Endodermal cell (in vitro differentiated cells): ENCODE results near the gene MACROD2. TPM values are rescaled to one million over a fixed set of nuclear protein-coding genes. Genes with fewer than 3 reads are reported as not detected.
A peak's percentile ranks its signal among the peaks of the same experiment; 100 is the strongest.

Source experiments
- DNase-seq: peaks from one replicate; pipeline ENCODE4 v3.0.0-alpha.2; 2017
- H3K27ac ChIP-seq: 2 replicates; pipeline ENCODE4 v1.5.1; 2013; ENCODE audit warnings: mild to moderate bottlenecking, low read depth, low read length, moderate library complexity
- H3K27me3 ChIP-seq: 2 replicates; pipeline ENCODE4 v1.6.1; 2013; ENCODE audit warnings: mild to moderate bottlenecking, low read length, moderate library complexity; ENCODE audit not compliant: insufficient read depth, control insufficient read depth, poor library complexity, severe bottlenecking
- H3K36me3 ChIP-seq: 2 replicates; pipeline ENCODE4 v1.7.0; 2013; ENCODE audit warnings: mild to moderate bottlenecking, low read length, moderate library complexity; ENCODE audit not compliant: control insufficient read depth, insufficient read depth
- H3K4me1 ChIP-seq: one replicate; pipeline ENCODE4 v1.7.0; 2013; ENCODE audit warnings: low read length; ENCODE audit not compliant: control insufficient read depth, insufficient read depth
- H3K4me3 ChIP-seq: 2 replicates; pipeline ENCODE4 v1.5.1; 2013; ENCODE audit warnings: mild to moderate bottlenecking, low read length, moderate library complexity
- H3K9ac ChIP-seq: 2 replicates; pipeline ENCODE4 v1.6.1; 2013; ENCODE audit warnings: mild to moderate bottlenecking, low read length, moderate library complexity; ENCODE audit not compliant: poor library complexity, severe bottlenecking; ENCODE audit errors: extremely low read depth
- H3K9me3 ChIP-seq: 2 replicates; pipeline ENCODE4 v1.6.1; 2013; ENCODE audit warnings: mild to moderate bottlenecking, low read length, moderate library complexity; ENCODE audit not compliant: control insufficient read depth
- H3K27ac Mint-ChIP-seq: 2 replicates; pipeline ENCODE4 v1.8.0; 2020; ENCODE audit warnings: mixed read lengths
- H3K27me3 Mint-ChIP-seq: 2 replicates; pipeline ENCODE4 v1.8.0; 2021; ENCODE audit warnings: mild to moderate bottlenecking, mixed read lengths; ENCODE audit not compliant: insufficient read depth
- H3K36me3 Mint-ChIP-seq: 2 replicates; pipeline ENCODE4 v1.8.0; 2020; ENCODE audit warnings: low read depth, mixed read lengths
- H3K4me1 Mint-ChIP-seq: 2 replicates; pipeline ENCODE4 v1.8.0; 2020; ENCODE audit warnings: mixed read lengths
- H3K4me3 Mint-ChIP-seq: 2 replicates; pipeline ENCODE4 v1.8.0; 2020; ENCODE audit warnings: mild to moderate bottlenecking, moderate library complexity, mixed read lengths
- H3K9me3 Mint-ChIP-seq: 2 replicates; pipeline ENCODE4 v1.8.0; 2020; ENCODE audit warnings: mild to moderate bottlenecking, mixed read lengths
- WGBS, 2 experiments: methylation state at CpG; one replicate each; pipeline versions ENCODE4 v1.1.5 to v1.1.7; 2013; ENCODE audit warnings: missing lambda C conversion rate in 2 of 2, mixed read lengths in 1 of 2; ENCODE audit not compliant: insufficient coverage in 1 of 2, insufficient read length in 1 of 2; 5-methylcytosine and 5-hydroxymethylcytosine counted together
- total RNA-seq, 2 donors: library from RNA; stranded (reverse); fragmentation: NEBNext Ultra II Directional in 1 of 2; extraction: Animal tissue kit (Norgen Biotek cat#: 25700) in 1 of 2; gene quantifications; 2 replicates in 1 of 2; 3 replicates in 1 of 2; pipeline ENCODE4 v1.2.1, GENCODE V29; 2021
- TF ChIP-seq, protein P1 (sequence below): fragments of 200-600 bp; sonication (generic); conservative IDR thresholded peaks from 2 replicates; pipeline ENCODE4 v1.5.0; 2021; ENCODE audit warnings: antibody characterized with exemption, mild to moderate bottlenecking

The MACROD2 gene
- total RNA-seq, 2 donors from 2014 or later = 2.3 to 4.8 TPM

DNA sequence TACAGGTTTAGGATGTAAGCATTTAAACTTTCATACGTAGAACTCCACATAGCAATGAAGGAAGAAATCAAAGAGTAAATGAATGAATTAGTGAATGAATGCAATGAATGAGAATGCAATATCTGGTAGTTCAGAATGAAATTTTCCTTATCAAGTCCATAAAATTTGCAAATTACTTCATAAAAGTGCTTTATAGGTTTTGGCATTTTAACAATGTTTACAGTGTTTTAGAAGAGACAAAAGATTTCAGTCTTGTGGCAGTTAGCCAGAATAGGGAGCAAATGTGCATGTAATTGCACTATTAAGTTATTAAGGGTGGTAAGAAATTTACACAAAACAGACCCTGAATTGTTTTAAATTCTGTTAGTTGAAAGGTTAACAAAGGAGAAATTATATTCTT is 1081.5 kb downstream of the MACROD2 start:
- Mint-ChIP-seq H3K27me3 (no peaks in the 10 kb centered on the region), H3K4me1 (peaks cover 5% of the 10 kb centered on the region), H3K4me3 (no peak overlapping the region), H3K27ac (no peak overlapping the region), H3K9me3 (no peaks in the 10 kb centered on the region), H3K36me3 (no peaks in the 10 kb centered on the region)
- Histone ChIP-seq H3K4me1 (no peaks in the 10 kb centered on the region), H3K4me3 (no peak overlapping the region), H3K27ac (no peak overlapping the region), H3K9ac (no peak overlapping the region), H3K36me3 (no peaks in the 10 kb centered on the region), H3K27me3 (no peaks in the 10 kb centered on the region), H3K9me3 (no peaks in the 10 kb centered on the region)
- DNase-seq = no peak
- WGBS, 2 experiments = 100% methylated on average over 1 of the region's 1 CpG; no CpG with 5 or more reads in 1 of the 2 experiments
- TF ChIP-seq, protein P1, sequence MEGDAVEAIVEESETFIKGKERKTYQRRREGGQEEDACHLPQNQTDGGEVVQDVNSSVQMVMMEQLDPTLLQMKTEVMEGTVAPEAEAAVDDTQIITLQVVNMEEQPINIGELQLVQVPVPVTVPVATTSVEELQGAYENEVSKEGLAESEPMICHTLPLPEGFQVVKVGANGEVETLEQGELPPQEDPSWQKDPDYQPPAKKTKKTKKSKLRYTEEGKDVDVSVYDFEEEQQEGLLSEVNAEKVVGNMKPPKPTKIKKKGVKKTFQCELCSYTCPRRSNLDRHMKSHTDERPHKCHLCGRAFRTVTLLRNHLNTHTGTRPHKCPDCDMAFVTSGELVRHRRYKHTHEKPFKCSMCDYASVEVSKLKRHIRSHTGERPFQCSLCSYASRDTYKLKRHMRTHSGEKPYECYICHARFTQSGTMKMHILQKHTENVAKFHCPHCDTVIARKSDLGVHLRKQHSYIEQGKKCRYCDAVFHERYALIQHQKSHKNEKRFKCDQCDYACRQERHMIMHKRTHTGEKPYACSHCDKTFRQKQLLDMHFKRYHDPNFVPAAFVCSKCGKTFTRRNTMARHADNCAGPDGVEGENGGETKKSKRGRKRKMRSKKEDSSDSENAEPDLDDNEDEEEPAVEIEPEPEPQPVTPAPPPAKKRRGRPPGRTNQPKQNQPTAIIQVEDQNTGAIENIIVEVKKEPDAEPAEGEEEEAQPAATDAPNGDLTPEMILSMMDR = no peak

DNA sequence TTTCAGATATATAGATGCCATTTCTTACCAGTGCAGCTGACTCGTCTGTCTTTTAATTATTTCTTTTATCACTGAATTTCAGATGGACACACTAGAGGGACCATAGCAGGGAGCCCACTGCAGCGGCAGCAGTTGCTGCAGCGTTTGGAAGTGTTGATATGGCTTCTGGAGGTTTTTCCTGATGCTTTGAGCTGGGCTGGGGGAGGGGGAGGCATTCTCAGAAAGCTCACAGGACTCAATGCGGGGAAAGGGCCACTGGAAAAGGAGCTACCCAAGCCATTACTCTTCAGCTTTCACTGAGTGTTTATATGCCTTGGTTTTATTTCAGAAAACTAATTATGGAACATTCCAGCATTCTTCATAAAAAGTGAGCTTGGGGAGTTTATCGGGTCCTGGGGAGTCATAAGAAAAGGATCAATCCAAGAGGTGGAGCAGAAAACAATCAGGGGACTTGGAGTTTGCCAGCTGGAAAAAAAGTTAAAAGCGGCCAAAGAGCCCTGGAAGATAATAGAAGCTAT is 1082.5 kb downstream of the MACROD2 start:
- H3K9ac ChIP-seq = no peak overlapping the region
- peaks cover 5% of the 10 kb centered on the region for H3K4me1 Mint-ChIP-seq
- TF ChIP-seq, protein P1 = no peak
- no peak overlapping the region for H3K27ac ChIP-seq
- no peaks in the 10 kb centered on the region for H3K27me3 Mint-ChIP-seq
- peak; percentile 49 for DNase-seq
- no peaks in the 10 kb centered on the region for H3K27me3 ChIP-seq
- no peaks in the 10 kb centered on the region for H3K4me1 ChIP-seq
- no peak overlapping the region for H3K27ac Mint-ChIP-seq
- H3K9me3 Mint-ChIP-seq = no peaks in the 10 kb centered on the region
- WGBS, 2 experiments = 49 to 77% methylated on average over 2 to 6 of the region's 6 CpGs
- no peak overlapping the region for H3K4me3 ChIP-seq
- H3K36me3 Mint-ChIP-seq = no peaks in the 10 kb centered on the region
- H3K9me3 ChIP-seq = no peaks in the 10 kb centered on the region
- H3K36me3 ChIP-seq = no peaks in the 10 kb centered on the region
- no peak overlapping the region for H3K4me3 Mint-ChIP-seq

DNA sequence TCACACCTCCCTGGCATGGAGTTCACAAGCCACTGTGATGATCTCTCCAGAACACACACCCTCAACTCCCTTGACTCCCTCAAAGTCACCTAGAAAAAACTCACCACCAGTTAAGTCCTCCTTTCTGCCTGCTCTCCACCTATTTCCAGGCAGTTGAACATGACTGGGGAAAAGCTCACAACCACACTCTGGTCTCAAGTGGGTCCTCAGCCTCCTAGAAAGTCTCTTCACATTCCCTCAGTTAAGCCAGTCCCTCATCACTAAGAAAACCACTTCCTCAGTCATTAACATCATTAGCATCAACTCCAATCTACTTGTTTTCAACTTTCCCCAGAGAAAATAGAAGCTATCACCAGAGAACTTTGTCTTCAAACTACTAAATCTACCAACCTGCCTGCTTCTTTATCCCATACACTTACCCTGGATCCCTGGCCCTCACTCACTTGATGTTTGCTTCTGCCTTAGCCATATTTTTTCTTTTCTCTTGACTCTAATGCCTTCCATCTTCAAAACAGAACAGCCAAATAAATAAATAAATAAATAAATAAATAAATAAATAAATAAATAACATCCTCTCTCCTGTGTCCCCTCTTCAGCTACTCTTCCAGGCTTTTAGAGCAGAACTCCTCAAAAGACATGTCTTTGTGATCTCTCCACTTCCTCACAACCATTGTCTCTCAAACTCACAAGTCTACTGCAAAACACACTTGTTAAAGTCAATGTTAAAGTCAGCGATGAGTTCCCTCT is 1084.5 kb downstream of the MACROD2 start:
- H3K36me3 Mint-ChIP-seq = no peaks in the 10 kb centered on the region
- Histone ChIP-seq H3K27ac (no peak overlapping the region), H3K27me3 (no peaks in the 10 kb centered on the region), H3K36me3 (no peaks in the 10 kb centered on the region), H3K9me3 (no peaks in the 10 kb centered on the region), H3K9ac (no peak overlapping the region), H3K4me1 (no peaks in the 10 kb centered on the region), H3K4me3 (no peak overlapping the region)
- peaks cover 5% of the 10 kb centered on the region for H3K4me1 Mint-ChIP-seq
- TF ChIP-seq, protein P1 = no peak
- 100% methylated on average over 1 of the region's 1 CpG for WGBS, 2 experiments
- no peak overlapping the region for H3K27ac Mint-ChIP-seq
- H3K9me3 Mint-ChIP-seq = no peaks in the 10 kb centered on the region
- no peak for DNase-seq
- H3K27me3 Mint-ChIP-seq = no peaks in the 10 kb centered on the region
- no peak overlapping the region for H3K4me3 Mint-ChIP-seq
